Endometrial microvascular endothelial cells (primary cell): ENCODE data around the gene STEAP2. TPM values are rescaled to one million over a fixed set of nuclear protein-coding genes. Genes with fewer than 3 reads are reported as not detected.

Source experiments
- in situ Hi-C: cut with HindIII; loops from 2 replicates; pipeline ENCODE4 v1.10.0; 2017; ENCODE audit warnings: low sequenced_read_pairs, low pct_unique_long_range_greater_than_20kb; ENCODE audit errors: inconsistent ontology term
- total RNA-seq: library from RNA; depleted of rRNA; stranded (reverse); fragments of >200 nt; gene quantifications from one replicate; pipeline ENCODE4 v1.2.3, GENCODE V29; 2015; ENCODE audit errors: inconsistent ontology term

STEAP2 gene
- total RNA-seq, 1 donor from 2014 or later = 15.1 TPM

DNA sequence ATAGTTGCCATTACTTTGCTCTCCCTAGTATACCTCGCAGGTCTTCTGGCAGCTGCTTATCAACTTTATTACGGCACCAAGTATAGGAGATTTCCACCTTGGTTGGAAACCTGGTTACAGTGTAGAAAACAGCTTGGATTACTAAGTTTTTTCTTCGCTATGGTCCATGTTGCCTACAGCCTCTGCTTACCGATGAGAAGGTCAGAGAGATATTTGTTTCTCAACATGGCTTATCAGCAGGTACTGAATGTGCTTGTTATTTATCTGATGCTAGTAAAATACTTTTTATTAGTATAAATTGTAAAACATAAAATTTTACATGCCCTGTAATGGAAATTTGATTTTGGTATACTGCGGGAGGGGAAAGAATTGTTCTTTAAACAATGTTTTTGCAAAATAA is 15.7 kb downstream of the STEAP2 start:
- in situ Hi-C loops = no loop called here

DNA sequence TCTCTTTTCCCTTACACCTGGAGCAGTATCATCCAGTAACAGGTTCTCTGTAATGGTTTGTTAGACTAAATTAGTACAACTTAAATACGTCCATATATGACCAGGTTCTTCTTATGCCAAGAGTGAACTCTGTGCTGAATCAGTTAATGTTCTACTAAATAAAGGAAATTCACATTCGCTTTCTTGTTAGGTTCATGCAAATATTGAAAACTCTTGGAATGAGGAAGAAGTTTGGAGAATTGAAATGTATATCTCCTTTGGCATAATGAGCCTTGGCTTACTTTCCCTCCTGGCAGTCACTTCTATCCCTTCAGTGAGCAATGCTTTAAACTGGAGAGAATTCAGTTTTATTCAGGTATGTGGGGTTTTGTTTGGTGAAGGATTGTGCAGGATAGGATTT is 18.1 kb downstream of the STEAP2 start:
- in situ Hi-C loops = no loop called here

DNA sequence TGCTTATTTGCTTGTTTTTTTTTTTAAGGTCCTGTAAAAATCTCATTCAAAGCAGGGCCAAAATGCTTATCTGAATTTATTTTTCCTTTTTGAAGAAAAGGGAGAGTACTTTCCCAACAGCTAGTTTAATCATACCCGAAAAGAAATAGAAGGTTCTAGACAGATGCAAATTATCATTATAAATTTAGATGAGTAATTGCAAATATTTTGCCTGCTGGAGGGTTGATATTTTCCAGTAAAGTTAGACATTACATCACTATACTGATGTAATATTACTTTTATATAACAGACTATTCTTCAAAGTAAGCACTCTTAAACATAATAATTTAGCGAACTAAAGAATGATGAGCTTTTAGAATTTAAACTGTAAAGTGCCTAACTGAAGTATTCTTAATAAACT is 19.3 kb downstream of the STEAP2 start:
- in situ Hi-C loops = no loop called here

DNA sequence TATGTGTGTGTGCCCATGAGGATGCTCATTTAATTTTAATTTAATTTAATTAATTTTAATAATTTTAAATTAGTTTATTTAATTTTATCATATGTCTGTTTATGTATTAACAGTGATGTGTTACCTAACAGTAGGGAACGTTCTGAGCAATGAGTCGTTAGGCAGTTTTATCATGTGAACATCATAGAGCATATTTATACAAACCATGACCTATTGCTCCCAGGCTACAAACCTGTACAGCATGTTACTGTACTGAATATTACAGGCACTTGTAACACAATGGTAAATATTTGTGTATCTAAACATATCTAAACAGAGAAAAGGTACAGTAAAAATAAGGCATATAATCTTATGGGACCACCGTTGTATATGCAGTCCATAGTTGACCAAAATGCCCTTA is 19.8 kb downstream of the STEAP2 start:
- in situ Hi-C loops = no loop called here

DNA sequence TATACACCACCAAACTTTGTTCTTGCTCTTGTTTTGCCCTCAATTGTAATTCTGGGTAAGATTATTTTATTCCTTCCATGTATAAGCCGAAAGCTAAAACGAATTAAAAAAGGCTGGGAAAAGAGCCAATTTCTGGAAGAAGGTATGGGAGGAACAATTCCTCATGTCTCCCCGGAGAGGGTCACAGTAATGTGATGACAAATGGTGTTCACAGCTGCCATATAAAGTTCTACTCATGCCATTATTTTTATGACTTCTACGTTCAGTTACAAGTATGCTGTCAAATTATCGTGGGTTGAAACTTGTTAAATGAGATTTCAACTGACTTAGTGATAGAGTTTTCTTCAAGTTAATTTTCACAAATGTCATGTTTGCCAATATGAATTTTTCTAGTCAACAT is 20.9 kb downstream of the STEAP2 start:
- in situ Hi-C loops = no loop called here

DNA sequence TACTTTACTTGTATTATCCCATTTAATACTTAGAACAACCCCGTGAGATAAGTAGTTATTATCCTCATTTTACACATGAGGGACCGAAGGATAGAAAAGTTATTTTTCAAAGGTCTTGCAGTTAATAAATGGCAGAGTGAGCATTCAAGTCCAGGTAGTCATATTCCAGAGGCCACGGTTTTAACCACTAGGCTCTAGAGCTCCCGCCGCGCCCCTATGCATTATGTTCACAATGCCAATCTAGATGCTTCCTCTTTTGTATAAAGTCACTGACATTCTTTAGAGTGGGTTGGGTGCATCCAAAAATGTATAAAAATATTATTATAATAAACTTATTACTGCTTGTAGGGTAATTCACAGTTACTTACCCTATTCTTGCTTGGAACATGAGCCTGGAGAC is 22.0 kb downstream of the STEAP2 start:
- in situ Hi-C loops = no loop called here

DNA sequence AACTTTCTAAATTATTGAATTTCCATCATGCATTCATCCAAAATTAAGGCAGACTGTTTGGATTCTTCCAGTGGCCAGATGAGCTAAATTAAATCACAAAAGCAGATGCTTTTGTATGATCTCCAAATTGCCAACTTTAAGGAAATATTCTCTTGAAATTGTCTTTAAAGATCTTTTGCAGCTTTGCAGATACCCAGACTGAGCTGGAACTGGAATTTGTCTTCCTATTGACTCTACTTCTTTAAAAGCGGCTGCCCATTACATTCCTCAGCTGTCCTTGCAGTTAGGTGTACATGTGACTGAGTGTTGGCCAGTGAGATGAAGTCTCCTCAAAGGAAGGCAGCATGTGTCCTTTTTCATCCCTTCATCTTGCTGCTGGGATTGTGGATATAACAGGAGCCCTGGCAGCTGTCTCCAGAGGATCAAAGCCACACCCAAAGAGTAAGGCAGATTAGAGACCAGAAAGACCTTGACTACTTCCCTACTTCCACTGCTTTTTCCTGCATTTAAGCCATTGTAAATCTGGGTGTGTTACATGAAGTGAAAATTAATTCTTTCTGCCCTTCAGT is 25.3 kb downstream of the STEAP2 start:
- in situ Hi-C loops = no loop called here

DNA sequence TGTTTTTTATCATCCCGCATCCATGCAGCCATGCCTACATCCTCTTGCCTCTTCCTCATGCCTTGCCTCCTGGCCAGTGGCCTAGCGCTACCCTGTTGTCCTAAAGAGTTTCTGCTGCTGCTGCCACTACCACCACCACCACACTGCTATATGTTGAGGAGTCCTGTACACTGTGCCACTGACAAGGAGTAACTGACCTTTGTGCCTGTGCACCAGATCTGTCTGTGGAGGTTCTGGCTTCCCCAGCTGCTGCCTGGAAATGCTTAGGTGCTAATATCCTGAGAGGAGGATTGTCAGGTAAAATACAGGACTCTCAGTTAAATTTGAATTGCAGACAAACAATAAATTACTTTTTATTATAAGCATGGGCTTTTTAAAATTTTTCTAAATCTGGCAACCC is 26.5 kb downstream of the STEAP2 start:
- in situ Hi-C loops = no loop called here

DNA sequence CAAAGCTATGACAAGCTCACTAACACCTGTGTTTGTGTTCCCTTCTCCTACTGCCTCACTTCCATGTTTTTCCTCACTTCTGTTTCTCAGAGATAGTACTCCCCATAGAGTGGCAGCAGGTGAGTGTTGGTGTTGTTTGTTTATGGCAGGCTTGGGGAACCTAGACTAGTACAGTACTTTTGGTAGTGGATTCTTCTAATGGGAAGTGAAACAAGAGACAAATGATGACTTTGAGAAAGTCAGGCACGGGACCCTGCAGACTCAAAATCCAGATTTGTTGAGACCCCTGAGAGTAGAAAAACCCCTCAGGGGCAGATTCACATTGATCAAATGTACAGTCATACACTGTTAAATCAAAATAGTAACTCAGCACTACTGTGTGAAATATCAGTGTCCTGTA is 27.0 kb downstream of the STEAP2 start:
- in situ Hi-C loops = no loop called here

DNA sequence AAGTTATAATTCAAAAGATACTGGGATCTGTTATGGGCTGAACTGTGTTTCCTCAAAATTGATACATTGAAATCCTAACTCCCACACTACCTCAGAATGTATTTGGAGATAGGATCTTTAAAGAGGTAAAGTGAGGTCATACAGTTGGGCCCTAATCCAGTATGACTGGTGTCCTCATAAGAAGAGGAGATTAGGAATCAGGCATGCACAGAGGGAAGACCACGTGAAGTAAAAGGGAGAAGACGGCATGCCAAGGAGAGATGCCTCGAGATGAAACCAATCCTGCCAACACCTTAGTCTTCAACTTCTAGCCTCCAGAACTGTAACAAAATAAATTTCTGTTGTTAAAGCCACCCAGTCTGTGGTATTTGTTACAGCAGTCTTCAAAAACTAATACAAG is 27.5 kb downstream of the STEAP2 start:
- in situ Hi-C loops = no loop called here

DNA sequence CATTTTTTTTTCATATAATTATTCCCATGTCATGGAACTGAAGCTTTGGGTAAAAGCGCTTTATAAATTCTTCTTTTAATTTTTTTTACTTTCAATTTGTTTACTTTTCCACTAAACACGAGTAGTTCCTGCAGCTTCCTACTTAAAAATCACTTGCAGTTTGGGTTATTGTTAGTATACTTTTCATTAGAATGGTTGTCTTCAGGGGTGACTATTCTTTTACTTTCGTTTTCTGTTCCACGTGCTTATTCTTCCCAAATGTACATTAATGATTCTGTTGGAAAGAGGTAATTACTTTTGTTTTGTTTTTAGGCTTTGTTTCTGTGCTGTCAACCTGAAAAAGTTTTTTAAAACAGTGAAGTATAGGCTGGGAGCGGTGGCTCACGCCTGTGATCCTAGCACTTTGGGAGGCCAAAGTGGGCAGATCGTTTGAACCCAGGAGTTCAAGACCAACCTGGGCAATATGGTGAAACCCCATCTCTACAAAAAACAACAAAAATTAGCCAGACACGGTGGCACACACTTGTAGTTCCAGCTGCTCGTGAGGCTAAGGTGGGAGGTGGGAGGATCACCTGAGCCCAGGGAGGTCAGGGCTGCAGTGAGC is 28.2 kb downstream of the STEAP2 start:
- in situ Hi-C loops = no loop called here

DNA sequence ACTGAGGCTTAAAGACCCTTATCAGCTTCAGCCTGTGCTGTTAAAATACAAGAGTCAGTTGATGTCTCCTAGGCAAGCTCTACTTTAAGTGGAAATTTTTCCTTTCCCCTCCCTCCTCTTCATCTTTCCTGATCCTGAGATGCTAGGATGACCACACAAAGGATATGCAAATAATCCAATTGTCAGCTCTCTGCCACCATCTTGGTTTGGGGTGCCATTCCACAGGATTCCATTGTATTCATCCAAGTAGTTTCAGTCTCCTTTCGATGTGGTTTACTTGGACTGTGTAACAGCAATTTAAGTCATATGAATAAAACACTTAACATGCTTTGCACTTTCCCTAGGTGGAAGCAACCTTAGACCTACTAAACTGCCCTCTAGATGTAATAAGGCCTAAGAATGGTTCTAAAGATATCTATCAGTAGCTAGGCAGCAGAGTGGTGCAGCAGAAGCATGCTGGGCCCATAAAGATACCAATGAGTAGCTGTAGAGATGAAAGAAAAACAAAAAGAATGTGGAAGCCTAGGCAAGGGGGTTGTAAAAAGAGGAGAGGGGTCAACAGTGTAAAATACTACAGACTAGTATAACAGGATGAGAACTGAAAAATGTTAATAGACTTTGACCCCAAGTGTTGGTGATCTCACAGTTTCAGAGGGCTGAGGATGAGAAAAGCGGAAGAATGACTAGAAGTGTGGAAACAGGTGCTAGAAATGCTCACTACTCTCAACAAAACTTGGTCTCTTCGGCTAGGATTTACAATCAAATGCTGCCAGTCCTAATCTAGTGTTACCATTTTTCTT is 31.0 kb downstream of the STEAP2 start:
- in situ Hi-C loops = no loop called here

DNA sequence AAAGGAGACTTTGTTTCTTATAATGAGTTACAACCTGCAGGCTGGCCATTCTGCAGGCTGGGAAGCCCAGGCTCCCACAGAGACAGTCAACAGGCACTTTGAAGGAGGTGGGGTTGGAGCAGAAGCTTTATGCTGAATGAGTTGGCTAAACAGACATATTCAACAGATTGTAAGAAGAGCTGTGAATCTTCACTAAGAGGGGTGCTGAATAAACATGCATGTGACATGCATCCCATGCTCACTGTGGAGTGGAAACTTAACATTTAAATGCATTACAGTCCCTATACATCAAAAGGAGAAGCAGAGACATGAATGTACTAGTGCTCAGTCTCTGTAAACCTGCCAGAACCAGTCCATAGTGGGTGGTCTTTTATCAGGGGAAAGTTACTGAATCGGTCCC is 32.0 kb downstream of the STEAP2 start:
- in situ Hi-C loops = no loop called here

DNA sequence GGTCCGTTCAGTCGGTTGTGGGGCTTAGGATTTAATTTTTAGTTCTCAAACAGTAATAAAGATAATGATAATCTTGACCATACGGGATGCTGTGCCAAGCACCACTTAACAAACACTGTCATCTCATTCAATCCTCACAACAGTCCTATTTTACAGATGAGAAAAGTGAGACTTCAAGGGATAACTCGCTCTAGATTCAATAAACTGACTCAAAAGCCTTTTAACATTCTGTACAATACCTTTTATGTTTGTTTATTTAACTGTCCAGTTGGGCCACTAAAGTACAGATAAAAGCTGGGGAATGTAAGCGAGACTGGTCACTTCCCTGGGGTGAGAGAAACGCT is 33.0 kb downstream of the STEAP2 start:
- in situ Hi-C loops = no loop called here

DNA sequence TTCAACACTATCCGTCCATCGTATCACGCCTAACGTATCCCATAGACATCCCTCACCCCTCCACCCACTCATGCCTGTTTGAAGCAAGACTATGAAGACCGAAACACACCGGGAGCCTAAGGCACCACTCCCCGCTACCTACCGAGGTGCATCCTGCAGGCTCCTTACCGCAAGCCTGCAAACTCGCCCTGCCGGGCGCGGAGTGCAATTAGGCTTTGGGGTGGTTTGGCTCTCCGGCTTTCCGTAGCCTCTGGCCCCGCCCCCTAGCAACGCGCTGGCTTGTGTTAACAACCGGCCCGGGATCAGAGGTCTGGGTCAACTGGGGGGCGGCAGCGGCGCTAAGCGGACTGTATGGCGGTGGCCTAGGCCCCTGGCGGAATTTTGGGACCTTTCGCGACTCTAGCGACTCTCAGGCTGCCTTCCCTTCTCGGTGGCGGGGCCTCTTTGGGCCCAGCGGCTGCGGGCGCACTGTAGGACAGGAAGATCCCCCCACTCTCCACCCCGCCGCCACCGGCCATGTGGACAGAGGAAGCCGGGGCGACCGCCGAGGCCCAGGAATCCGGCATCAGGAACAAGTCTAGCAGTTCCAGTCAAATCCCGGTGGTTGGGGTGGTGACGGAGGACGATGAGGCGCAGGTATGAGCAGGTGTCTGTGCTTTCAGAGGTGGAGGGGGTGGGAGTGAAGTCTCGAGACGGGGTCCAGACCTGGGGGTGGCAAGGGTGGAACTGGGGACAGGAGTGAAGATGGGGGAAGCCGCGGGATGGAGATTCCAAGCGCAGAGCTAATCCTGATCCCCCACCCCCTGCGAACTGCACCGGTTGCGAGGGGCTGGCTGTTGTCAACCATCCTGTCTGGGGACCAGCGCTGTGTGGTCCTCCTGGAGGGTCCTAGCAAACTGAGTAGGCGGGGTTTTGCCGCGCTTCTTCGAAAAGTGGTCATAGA is 33.6 kb downstream of the STEAP2 start, which contains the start of gene CFAP69:
CFAP69 (plus strand) TSS at position 266 of the 943 bp plus-strand sequence; CDS start at position 517, 251 bp downstream.
- in situ Hi-C loops = no loop called here

DNA sequence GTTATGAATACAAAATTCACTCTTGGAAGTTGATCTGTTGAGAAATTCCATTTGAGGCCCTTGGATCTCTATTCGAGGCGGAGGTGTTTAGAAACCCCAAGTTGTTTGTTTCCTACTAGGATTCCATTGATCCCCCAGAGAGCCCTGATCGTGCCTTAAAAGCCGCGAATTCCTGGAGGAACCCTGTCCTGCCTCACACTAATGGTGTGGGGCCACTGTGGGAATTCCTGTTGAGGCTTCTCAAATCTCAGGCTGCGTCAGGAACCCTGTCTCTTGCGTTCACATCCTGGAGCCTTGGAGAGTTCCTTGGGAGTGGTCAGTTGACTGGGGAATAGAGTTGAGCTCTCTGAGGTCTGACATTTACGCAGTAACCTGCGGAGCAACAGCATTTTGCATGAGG is 34.6 kb downstream of the STEAP2 start:
- in situ Hi-C loops = no loop called here

DNA sequence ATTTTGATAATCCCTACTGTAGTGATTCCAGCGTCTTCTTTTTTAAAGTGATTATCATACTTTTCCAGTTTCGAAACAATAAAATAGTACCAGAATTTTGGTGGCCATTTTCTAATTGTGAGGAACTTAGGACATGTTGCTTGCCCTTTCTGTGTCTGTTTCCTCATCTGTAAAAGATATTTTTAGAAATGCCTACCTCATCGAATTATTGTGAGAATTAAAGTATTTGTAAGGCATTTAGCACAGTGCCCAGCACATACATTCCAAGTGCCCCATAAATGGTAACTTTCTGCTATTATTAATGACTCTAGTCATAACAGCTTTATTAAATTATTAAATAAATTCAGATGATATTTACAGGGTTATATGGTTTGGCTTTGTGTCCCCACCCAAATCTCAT is 37.2 kb downstream of the STEAP2 start:
- in situ Hi-C loops = no loop called here

DNA sequence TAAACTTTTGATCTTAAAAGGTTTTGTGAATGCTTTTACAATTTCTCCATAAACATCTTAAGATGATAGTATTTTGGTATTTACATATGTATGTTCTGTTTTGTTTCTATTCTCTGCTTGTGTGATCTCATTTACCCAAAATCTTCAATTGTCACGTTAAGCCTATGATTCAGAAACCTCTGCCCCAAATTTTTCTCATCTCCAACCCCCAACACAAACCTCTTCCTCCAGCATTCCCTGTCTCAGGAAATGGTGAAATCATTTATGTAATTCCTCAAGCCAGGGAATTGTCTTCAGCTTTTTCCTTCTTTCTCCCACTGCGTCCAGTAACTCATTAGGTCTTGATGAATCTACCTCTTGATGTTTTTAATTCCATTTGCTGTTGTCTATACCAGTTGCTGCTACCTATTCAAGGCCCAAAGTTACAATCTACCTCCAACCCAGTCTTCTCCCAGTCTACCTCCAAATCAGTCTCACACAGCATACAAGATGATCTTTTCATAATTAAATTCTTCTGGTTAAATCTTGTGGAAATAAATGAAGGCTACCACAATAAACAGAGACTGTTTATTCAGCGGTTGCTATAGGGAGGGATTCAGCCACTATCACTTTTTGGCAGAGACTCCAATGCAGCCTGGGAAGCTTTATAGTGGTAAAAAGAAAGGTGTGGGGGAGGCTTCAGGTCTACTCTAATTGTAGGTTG is 39.2 kb downstream of the STEAP2 start:
- in situ Hi-C loops = no loop called here

DNA sequence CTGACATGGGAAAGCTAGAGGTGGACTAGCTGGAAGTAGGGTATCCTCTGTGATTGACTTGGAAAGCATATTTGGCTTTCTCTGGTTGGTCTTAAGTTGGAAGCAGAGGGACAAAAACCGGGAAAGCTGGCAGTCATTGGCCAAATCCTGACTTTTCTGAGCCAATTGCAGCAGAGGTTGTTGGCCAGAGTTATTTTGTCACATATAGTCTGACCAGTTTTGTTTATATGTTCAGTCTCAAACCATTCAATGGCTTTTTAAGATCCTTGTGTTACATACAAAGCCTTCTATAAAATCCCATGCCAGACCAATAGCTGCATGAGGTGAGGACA is 39.7 kb downstream of the STEAP2 start:
- in situ Hi-C loops = no loop called here
